C4-2B (cell line): ENCODE measurements around the gene NKRF.

Experiments used
- CTCF ChIP-seq: fragments of 450-650 bp; conservative IDR thresholded peaks from 2 replicates; pipeline ENCODE4 v1.5.1; 2017; ENCODE audit warnings: mild to moderate bottlenecking
- ZFX ChIP-seq: fragments of 450-650 bp; IDR thresholded peaks from 2 replicates; pipeline ENCODE4 v1.6.1; 2017

DNA sequence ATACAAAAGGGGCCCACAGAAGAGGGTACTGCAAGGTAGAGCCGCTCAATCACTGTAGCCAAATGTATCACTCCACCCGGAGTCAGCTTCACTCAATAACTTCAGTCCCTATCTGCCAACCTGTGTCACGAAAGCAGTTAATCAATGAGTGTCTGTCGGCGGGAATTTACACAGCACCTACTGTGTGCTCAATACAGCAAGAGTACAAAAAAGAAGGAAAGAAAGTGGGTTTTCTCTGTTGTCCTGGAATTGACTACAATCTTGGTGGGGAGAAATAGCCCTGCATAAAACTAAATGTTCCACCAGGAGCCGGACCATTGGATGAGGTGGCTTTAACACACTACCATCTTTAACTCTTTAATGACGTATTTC lies 780 bp upstream of the NKRF start:
- TF ChIP-seq CTCF (no peak), ZFX (no peak)
